Endodermal cell (in vitro differentiated cells): ENCODE results near the gene SOCS7. TPM values are rescaled to one million over a fixed set of nuclear protein-coding genes. Genes with fewer than 3 reads are reported as not detected.
A peak's percentile ranks its signal among the peaks of the same experiment; 100 is the strongest.

Experiments
- DNase-seq: peaks from one replicate; pipeline ENCODE4 v3.0.0-alpha.2; 2017
- H3K27ac ChIP-seq: 2 replicates; pipeline ENCODE4 v1.5.1; 2013; ENCODE audit warnings: mild to moderate bottlenecking, low read depth, low read length, moderate library complexity
- H3K27me3 ChIP-seq: 2 replicates; pipeline ENCODE4 v1.6.1; 2013; ENCODE audit warnings: mild to moderate bottlenecking, low read length, moderate library complexity; ENCODE audit not compliant: insufficient read depth, control insufficient read depth, poor library complexity, severe bottlenecking
- H3K36me3 ChIP-seq: 2 replicates; pipeline ENCODE4 v1.7.0; 2013; ENCODE audit warnings: mild to moderate bottlenecking, low read length, moderate library complexity; ENCODE audit not compliant: control insufficient read depth, insufficient read depth
- H3K4me1 ChIP-seq: one replicate; pipeline ENCODE4 v1.7.0; 2013; ENCODE audit warnings: low read length; ENCODE audit not compliant: control insufficient read depth, insufficient read depth
- H3K4me3 ChIP-seq: 2 replicates; pipeline ENCODE4 v1.5.1; 2013; ENCODE audit warnings: mild to moderate bottlenecking, low read length, moderate library complexity
- H3K9ac ChIP-seq: 2 replicates; pipeline ENCODE4 v1.6.1; 2013; ENCODE audit warnings: mild to moderate bottlenecking, low read length, moderate library complexity; ENCODE audit not compliant: poor library complexity, severe bottlenecking; ENCODE audit errors: extremely low read depth
- H3K9me3 ChIP-seq: 2 replicates; pipeline ENCODE4 v1.6.1; 2013; ENCODE audit warnings: mild to moderate bottlenecking, low read length, moderate library complexity; ENCODE audit not compliant: control insufficient read depth
- H3K27ac Mint-ChIP-seq: 2 replicates; pipeline ENCODE4 v1.8.0; 2020; ENCODE audit warnings: mixed read lengths
- H3K27me3 Mint-ChIP-seq: 2 replicates; pipeline ENCODE4 v1.8.0; 2021; ENCODE audit warnings: mild to moderate bottlenecking, mixed read lengths; ENCODE audit not compliant: insufficient read depth
- H3K36me3 Mint-ChIP-seq: 2 replicates; pipeline ENCODE4 v1.8.0; 2020; ENCODE audit warnings: low read depth, mixed read lengths
- H3K4me1 Mint-ChIP-seq: 2 replicates; pipeline ENCODE4 v1.8.0; 2020; ENCODE audit warnings: mixed read lengths
- H3K4me3 Mint-ChIP-seq: 2 replicates; pipeline ENCODE4 v1.8.0; 2020; ENCODE audit warnings: mild to moderate bottlenecking, moderate library complexity, mixed read lengths
- H3K9me3 Mint-ChIP-seq: 2 replicates; pipeline ENCODE4 v1.8.0; 2020; ENCODE audit warnings: mild to moderate bottlenecking, mixed read lengths
- WGBS, 2 experiments: methylation state at CpG; one replicate each; pipeline versions ENCODE4 v1.1.5 to v1.1.7; 2013; ENCODE audit warnings: missing lambda C conversion rate in 2 of 2, mixed read lengths in 1 of 2; ENCODE audit not compliant: insufficient coverage in 1 of 2, insufficient read length in 1 of 2; 5-methylcytosine and 5-hydroxymethylcytosine counted together
- total RNA-seq, 2 donors: library from RNA; stranded (reverse); fragmentation: NEBNext Ultra II Directional in 1 of 2; extraction: Animal tissue kit (Norgen Biotek cat#: 25700) in 1 of 2; gene quantifications; 2 replicates in 1 of 2; 3 replicates in 1 of 2; pipeline ENCODE4 v1.2.1, GENCODE V29; 2021
- TF ChIP-seq, protein P1 (sequence below): fragments of 200-600 bp; sonication (generic); conservative IDR thresholded peaks from 2 replicates; pipeline ENCODE4 v1.5.0; 2021; ENCODE audit warnings: antibody characterized with exemption, mild to moderate bottlenecking

SOCS7 gene
- total RNA-seq, 2 donors from 2014 or later: 24.4 to 28.1 TPM

DNA sequence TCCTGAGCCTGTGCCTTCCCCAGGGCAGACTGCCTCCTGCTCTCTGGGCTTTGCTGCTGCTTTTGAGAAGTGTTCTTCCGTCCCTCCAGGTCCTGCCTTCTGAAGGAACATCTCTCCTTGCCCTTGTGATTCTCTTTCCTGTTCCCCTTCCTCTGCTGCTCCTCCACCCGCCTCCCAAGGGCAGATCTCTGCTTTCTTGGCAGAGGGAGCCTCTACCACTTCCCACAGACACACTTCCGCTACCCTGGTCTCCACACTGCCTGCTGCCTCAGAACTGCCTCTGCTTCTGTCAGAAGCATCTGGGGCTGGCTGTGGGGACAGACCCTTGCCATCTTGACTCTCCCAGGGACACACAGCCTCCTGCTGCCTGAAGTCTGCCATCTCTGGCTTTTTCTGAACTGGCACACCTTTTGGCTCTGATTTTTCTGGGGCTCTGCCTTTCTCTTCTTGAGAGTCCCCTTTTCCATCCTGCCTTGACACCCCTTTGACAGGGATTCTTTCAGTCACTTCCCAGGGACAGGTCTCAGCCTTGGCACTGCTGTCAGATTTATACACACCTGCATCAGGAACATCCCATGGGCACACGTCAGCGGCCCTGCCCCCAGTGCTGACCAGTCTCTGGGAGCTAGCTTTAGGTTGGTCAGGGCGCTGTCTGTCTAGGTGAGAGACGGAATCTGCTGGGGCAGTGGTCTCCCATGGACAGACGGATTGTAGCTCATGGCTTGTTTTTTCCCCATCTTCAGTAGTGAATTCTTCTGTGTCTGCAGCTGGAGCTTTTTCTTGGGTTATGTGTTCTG, 24.4 kb upstream of the SOCS7 start:
- H3K4me1 ChIP-seq: peaks cover 11% of the 10 kb centered on the region
- no peaks in the 10 kb centered on the region for H3K27me3 ChIP-seq
- Mint-ChIP-seq H3K27me3 (peaks cover 4% of the 10 kb centered on the region), H3K4me1 (peaks cover 24% of the 10 kb centered on the region), H3K9me3 (no peaks in the 10 kb centered on the region), H3K36me3 (peaks cover 18% of the 10 kb centered on the region), H3K4me3 (no peak overlapping the region), H3K27ac (no peak overlapping the region)
- no peak overlapping the region for H3K4me3 ChIP-seq
- DNase-seq: peak; percentile 50
- TF ChIP-seq, protein P1, sequence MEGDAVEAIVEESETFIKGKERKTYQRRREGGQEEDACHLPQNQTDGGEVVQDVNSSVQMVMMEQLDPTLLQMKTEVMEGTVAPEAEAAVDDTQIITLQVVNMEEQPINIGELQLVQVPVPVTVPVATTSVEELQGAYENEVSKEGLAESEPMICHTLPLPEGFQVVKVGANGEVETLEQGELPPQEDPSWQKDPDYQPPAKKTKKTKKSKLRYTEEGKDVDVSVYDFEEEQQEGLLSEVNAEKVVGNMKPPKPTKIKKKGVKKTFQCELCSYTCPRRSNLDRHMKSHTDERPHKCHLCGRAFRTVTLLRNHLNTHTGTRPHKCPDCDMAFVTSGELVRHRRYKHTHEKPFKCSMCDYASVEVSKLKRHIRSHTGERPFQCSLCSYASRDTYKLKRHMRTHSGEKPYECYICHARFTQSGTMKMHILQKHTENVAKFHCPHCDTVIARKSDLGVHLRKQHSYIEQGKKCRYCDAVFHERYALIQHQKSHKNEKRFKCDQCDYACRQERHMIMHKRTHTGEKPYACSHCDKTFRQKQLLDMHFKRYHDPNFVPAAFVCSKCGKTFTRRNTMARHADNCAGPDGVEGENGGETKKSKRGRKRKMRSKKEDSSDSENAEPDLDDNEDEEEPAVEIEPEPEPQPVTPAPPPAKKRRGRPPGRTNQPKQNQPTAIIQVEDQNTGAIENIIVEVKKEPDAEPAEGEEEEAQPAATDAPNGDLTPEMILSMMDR: no peak
- peaks cover 15% of the 10 kb centered on the region for H3K36me3 ChIP-seq
- 90 to 93% methylated on average over 5 to 8 of the region's 8 CpGs for WGBS, 2 experiments
- no peaks in the 10 kb centered on the region for H3K9me3 ChIP-seq
- no peak overlapping the region for H3K27ac ChIP-seq
- no peak overlapping the region for H3K9ac ChIP-seq

DNA sequence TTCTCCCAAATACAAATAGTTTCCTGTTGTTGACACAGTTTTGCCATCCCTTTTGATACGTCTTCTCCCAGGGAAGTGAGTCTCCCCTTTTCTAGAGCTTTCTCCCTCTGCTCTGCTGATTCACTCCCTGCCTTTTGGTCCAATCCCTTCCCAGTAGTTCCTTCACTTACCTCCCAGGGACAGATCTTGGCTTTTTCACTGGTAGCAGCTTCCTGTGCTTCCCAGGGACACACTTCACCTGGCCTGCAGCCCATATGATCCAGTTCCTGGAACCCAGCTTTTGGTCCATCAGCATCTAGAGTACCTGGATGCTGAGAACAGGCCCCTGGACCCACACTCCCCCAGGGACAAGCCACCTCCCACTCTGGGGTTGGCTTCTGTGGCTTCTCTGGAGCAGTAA, 23.7 kb upstream of the SOCS7 start:
- DNase-seq: no peak
- Histone ChIP-seq H3K9me3 (no peaks in the 10 kb centered on the region), H3K27me3 (no peaks in the 10 kb centered on the region), H3K4me3 (no peak overlapping the region), H3K36me3 (peaks cover 9% of the 10 kb centered on the region), H3K4me1 (peaks cover 11% of the 10 kb centered on the region), H3K27ac (no peak overlapping the region), H3K9ac (no peak overlapping the region)
- no peaks in the 10 kb centered on the region for H3K9me3 Mint-ChIP-seq
- H3K36me3 Mint-ChIP-seq: peaks cover 11% of the 10 kb centered on the region
- peaks cover 4% of the 10 kb centered on the region for H3K27me3 Mint-ChIP-seq
- TF ChIP-seq, protein P1: no peak
- peaks cover 25% of the 10 kb centered on the region for H3K4me1 Mint-ChIP-seq
- no peak overlapping the region for H3K27ac Mint-ChIP-seq
- no peak overlapping the region for H3K4me3 Mint-ChIP-seq
- WGBS, 2 experiments: 73 to 77% methylated on average over 1 of the region's 1 CpG

DNA sequence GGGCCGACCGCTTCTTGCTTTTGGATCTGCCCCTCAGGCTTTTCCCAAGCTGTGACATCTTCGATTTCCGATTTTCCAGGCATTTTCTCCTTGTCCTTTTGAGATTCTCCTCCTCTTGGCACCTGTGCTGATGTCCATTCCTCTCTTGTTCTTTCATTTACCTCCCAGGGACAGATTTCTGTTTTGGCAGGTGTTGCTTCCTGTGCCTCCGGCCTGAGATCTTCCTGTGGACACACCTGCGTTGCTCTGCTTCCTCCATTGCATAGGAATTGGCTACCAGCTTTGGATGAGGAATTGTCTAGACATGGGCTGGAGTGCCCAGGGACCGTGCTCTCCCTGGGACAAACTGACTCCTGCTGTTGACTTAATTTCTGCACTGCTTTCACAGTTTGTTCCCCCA, 23.0 kb upstream of the SOCS7 start:
- 95 to 100% methylated on average over 5 to 7 of the region's 7 CpGs for WGBS, 2 experiments
- no peaks in the 10 kb centered on the region for H3K27me3 ChIP-seq
- H3K27ac ChIP-seq: no peak overlapping the region
- peaks cover 5% of the 10 kb centered on the region for H3K36me3 Mint-ChIP-seq
- no peaks in the 10 kb centered on the region for H3K9me3 ChIP-seq
- DNase-seq: peak; percentile 42
- peaks cover 4% of the 10 kb centered on the region for H3K27me3 Mint-ChIP-seq
- no peak overlapping the region for H3K4me3 ChIP-seq
- peaks cover 10% of the 10 kb centered on the region for H3K4me1 ChIP-seq
- peaks cover 2% of the 10 kb centered on the region for H3K36me3 ChIP-seq
- H3K9me3 Mint-ChIP-seq: no peaks in the 10 kb centered on the region
- H3K4me3 Mint-ChIP-seq: no peak overlapping the region
- no peak overlapping the region for H3K9ac ChIP-seq
- TF ChIP-seq, protein P1: no peak
- peaks cover 25% of the 10 kb centered on the region for H3K4me1 Mint-ChIP-seq
- no peak overlapping the region for H3K27ac Mint-ChIP-seq
